Measurements from ENCODE around the gene ZNF407.

The ZNF407 gene

GRCh38 chr18:74698881-74699280, 101.2 kb downstream of the ZNF407 start:
- no peak for DNase-seq
- intact Hi-C loops (cut with DNase I) = no loop called here

DNA sequence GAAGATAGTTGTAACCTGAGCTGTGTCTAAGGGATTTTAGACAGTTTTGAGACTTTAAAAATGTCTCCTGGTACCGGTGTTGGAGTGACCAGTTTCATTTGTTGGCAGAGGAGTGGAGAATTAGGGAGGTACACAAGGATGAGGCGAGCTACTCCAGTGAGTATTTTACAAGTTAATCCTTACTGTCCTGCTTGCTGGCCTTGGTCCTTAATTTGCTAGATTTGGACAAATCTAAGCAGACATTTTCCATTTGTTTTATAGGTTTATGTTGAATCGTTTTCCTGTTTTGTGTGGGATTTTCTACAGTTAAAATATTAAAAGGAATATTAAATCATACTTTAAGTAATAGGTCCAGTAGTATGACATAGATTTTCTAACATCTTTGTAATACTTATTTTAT, 101.8 kb downstream of the ZNF407 start:
- no peak for DNase-seq
- intact Hi-C loops (cut with DNase I) = no loop called here

DNA sequence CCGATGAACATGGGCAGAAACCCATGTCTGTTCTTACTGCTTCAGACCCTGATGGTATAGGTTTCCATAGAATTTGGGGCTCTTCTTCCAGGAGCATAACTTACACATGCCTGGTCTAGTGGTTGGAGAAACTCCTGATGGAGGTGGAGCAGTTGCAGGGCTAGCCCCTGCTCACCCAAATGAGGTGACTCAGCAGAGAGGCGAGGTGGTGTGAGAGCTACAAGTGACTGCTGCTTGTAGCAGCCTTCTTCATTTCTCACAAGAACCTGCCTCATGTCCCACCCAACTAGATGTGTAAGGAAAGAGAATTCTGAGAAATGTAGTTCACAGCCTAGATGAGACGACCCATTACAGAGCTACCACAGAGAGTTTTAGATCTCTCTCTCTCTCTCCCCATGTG, 105.3 kb downstream of the ZNF407 start:
- no peak for DNase-seq
- intact Hi-C loops (cut with DNase I) = no loop called here

- no peak for DNase-seq
- intact Hi-C loops (cut with DNase I) = no loop called here
Measured at GRCh38 chr18:74708169-74708568, 110.5 kb downstream of the ZNF407 start.

DNA sequence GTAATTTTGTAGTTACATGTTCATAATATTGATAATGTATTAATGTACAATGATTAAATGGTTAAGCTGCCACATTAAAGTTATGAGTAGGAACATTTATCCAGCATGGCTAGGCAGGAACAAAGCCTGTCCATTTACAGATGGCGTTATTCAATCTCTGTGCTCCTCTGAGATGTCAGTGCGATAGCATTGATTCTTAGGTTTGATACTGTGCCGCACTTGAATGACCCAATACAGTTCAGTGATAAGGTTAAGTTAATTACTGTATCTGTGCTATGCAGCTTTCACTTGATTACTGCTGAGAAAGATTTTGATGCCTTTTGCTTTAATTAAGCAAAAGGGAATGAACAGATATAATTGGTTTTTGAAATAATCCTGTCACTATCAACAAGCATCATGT, 111.8 kb downstream of the ZNF407 start:
- intact Hi-C loops (cut with DNase I) = no loop called here
- no peak for DNase-seq

GRCh38 chr18:74714120-74714519, 116.5 kb downstream of the ZNF407 start:
- intact Hi-C loops (cut with DNase I) = no loop called here
- no peak for DNase-seq

GRCh38 chr18:74714791-74715190, 117.1 kb downstream of the ZNF407 start:
- intact Hi-C loops (cut with DNase I) = no loop called here
- peak in 4 of 42 donors; percentile 4 to 46 (median 31) for DNase-seq

DNA sequence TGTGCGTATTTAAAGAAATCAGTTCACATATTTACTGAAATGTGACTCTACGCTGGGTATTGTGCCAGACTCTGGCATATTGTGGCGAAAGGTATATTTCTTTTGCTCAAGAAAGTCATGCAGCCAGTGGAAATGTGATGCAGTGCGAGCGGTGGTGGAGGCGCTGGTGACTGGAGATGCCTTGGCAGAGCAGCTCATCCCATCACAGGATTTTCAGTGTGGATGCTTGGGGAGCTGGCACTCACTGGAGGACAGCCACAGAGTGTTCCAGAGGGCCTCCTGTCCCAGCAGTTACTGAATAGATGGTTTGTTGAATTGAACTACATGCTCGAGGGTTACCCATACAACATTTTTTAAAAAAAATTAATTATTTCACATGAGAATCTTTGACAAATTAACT, 117.6 kb downstream of the ZNF407 start:
- DNase-seq = peak; percentile 33 to 85 (median 64)
- intact Hi-C loops (cut with DNase I) = no loop called here

DNA sequence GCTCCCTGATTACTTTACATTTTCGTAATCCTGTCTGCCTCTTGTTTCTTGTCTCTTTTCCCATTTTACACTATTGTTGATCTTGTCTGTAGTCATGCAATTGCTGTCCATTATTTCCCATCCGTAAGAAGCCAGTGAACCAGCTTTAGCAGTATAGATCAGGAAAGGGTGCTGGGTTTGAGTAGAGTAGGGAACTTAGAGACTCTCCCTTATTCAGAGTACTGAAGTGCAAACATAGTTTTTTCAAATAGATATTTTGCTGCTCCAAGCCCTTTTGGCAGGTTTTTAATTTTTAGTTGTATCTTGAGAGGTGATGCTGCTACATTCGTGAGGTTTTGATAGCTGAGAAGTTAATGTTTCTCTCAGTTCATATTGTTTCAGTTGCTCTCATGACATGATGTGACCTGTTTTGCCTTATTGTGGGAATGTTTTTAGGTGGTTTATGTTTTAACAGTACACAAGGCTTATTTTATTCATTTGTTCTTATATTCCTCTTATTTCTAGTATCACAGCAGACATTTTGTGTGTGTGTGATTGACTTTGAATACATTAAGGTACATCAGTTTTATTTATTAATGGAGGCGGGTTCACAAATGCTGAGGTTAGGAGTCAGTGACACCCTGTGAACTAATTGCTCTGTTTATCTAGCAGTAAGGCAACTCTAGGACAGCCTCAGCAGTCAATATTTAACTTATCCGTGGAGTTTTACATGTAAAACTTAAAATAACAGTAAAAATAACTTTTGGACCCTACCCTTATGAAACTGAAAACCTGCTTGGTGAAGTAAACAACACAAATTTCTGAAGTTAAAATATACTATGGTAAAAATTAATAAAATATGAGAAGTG, 118.4 kb downstream of the ZNF407 start:
- intact Hi-C loops (cut with DNase I) = no loop called here
- no peak for DNase-seq

DNA sequence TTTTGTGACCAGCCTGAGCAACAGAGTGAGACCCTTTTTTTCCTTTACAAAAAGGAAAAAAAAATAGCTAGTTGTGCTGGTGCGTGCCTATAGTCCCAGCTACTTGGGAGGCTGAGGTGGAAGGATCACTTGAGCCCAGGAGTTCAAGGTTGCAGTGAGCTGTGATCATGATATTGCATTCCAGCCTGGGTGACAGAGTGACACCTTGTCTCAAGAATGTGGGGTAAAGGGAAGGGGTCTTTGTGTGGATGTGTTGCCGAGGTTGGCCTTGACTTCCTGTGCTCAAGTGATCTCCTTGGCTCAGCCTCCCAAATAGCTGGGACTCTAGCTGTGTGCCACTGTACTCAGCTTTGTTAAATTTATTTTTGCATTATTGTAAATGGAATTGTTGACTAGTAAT, 120.6 kb downstream of the ZNF407 start:
- peak in 1 of 42 donors; percentile 5 for DNase-seq
- intact Hi-C loops (cut with DNase I) = no loop called here

DNA sequence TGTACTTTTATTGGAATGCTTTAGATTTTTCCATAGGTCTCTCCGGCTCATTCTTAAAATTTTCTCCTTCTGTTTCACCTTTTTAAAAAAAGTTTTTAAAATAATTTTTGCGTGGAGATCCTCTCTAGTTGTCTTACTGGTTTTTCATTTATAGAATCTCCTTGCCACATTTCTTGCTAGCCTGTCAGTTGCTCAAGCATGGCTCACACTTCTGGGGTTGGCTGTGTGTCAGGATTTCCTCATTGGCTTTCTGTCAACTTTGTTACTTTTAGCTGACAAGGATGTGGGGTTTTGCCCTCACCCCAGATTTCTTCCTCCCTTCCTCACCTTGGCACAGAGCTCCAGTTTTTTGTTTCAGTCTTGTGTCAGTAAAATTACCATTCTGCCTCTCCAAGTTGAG, 124.6 kb downstream of the ZNF407 start:
- DNase-seq = peak in 12 of 42 donors; percentile 9 to 50 (median 26)
- intact Hi-C loops (cut with DNase I) = no loop called here

DNA sequence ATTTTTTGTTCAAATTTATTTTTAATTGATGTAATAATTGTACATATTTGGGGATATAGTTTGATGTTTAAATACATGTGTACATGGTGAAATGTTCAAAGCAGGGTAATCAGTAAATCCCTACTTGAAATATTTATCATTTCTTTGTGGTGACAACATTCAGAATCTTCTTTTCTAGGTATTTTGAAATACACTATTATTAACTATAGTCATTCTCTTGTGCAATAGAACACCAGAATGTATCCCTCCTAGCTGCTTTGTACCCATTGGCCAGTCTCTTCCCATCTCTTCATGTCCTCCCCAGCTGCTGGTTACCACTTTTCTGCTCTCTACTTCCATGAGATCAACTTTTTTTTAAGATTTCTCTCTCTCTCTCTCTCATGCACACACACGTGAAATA, 126.5 kb downstream of the ZNF407 start:
- DNase-seq = no peak
- intact Hi-C loops (cut with DNase I) = no loop called here

DNA sequence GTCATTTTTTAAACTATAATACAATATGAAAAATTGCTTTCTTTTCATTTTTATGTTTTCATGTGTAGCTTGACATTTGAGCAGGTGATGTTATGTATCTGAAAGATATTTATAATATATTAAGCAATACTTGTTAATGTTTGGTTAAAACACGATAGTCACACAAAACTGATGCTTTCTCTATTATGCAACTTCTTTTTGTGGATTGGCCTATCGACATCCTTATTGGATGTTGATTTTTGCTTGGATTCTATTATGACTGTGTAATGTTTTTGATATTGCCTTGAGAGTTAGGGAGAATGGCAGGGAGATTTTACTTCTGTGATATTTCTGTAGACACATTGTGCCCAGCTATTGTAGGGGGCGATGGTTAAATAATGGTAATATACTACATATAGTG, 128.0 kb downstream of the ZNF407 start:
- intact Hi-C loops (cut with DNase I) = no loop called here
- no peak for DNase-seq

DNA sequence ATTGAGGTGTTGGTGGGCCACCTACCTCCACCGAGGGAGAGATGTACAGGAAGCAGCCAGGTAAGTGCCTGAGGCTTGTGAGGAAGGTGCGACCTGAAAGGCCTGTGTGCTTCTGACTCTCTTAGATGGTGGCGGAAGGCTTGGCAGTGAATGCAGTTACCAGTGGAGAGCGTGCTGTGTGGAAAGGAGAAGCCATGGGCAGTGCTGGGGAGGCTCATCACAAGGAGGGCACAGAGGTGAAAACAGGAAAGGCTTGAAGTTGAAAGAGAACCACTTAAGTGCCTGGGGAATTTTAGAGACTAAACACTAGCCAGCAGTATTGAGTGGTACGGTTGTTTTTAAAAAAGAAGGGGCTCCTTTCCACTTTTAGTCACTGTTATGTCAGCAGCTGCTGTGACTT, 130.9 kb downstream of the ZNF407 start:
- intact Hi-C loops (cut with DNase I) = no loop called here
- no peak for DNase-seq

GRCh38 chr18:74731097-74731496, 133.4 kb downstream of the ZNF407 start:
- DNase-seq = no peak

DNA sequence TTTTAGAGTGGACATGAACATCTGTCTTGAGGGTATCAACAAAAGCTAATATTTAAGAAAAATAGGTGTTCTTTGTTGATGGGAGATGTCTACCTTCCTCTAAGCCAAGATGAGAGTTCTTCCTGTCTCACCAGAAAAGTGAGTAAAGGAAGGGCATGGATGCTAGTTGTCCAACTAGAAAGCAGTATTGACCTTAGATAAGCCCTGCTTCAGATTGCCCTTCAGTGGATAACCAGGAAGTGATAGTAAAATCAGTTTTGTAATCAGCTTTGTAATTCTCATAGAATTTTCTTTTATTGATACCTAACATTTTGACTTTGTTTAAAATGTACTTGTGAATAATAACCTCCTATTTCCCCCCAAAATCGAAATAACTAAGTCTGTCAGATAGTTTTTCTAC, 134.7 kb downstream of the ZNF407 start:
- no peak for DNase-seq
- intact Hi-C loops (cut with DNase I) = no loop called here

More at GRCh38 chr18:74731097-74731496, 133.4 kb downstream of the ZNF407 start:
- intact Hi-C loops (cut with DNase I) = no loop called here

DNA sequence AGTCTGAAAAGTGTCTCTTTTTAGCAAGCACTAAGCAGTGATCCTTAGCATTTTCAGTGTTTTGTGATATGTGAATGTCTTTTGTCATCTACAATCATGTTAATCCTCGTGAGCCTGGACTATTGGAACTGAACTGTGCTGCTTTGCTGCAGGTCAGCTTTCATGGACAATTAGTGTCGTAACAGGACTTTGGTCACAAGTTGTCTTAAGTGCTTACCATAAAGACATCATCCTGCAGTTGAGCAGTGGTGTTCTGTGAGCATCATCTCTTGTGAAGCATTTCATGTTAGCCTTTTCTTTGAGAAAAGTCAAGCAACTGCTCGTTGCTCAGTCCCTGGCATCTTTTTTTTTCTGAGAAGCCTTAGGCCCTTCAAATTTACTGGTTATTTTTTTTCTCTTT, 135.9 kb downstream of the ZNF407 start:
- intact Hi-C loops (cut with DNase I) = no loop called here
- DNase-seq = no peak

DNA sequence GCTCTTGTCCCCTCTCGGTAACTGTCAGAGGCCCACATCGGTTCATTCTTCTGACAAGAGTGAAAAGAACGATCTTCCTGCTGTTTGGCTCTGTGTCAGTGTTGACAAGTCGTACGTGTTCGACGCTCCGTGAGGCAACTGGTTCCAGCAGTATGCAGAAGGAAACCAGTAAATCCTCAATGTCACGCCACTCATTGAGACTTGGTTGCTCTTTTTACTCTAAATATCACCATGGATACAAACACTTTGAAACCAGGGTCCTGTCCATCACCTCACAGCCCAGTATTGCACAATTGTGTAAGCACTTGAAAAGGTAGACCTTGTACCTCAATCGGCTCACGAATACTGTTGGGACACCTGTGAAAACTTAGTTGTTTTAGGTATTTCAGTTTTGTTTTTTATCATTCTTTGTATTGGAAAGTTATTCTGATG, 136.4 kb downstream of the ZNF407 start:
- intact Hi-C loops (cut with DNase I) = no loop called here

DNA sequence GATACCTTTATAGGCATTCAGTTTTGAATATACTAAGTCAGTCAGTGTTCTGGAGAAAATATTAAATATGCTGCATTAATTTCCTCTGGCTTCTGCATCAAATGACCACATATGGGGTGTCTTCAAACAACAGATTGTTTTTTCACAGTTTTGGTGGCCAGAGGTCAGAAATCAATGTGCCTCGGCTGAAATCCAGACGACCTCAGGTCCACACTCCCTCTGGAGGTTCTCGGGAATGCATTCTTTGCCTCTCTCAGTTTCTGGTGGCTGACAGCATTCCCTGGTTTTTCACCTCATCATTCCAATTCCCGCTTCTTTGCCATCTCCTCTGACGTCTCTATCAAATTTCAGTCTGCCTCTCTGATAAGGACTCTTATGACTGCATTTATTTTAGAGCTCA, 142.3 kb downstream of the ZNF407 start:
- intact Hi-C loops (cut with DNase I) = no loop called here
- DNase-seq = no peak

More for the DNA sequence above, 136.4 kb downstream of the ZNF407 start:
- no peak for DNase-seq

- intact Hi-C loops (cut with DNase I) = no loop called here
Measured at GRCh38 chr18:74742573-74743243, 145.0 kb downstream of the ZNF407 start.

More at GRCh38 chr18:74742573-74743243, 145.0 kb downstream of the ZNF407 start:
- no peak for DNase-seq

All from head of caudate nucleus (tissue), 42 donors.